GM12873 (cell line): ENCODE results near the gene MORN1.

ENCODE experiments used
- TF ChIP-seq, protein P1 (sequence below): IDR thresholded peaks from 2 replicates; pipeline ENCODE4 v1.5.1; 2012; ENCODE audit warnings: low read depth, mild to moderate bottlenecking, moderate library complexity, low read length, control low read depth; ENCODE audit not compliant: insufficient read depth; ENCODE audit errors: missing control alignments

The MORN1 gene

DNA sequence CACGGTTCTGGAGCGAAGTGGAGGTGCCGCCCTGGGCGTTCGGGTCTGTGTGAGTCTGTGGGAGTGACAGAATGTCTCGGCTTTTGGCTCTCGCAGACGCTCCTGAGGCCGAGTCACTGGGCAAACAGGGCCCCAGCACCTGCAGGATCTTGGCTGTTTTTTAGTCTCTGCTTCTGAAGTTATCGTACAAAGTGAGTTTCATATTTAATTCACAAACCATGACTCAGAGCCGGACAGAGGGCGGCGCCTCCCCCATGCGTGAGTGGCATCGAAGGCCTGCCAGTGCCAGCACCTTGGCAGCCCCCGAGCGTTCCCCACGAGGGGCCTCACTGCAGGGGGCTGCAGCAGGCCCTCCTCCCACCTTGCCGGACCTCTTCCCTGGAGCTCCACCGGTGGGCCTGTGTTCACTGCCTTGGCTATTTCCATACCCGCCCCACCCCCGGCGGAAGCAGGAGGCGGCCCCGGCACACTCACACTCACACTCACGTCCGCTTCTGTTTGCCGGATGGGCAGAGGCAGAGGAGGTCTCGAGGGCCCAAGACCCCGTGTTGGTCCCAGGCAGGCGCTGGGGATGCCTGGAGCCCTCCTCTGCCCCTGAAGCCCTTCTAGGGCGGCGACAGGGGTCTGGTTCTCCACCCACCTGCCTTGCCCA is 56.3 kb downstream of the MORN1 start:
- TF ChIP-seq, protein P1, sequence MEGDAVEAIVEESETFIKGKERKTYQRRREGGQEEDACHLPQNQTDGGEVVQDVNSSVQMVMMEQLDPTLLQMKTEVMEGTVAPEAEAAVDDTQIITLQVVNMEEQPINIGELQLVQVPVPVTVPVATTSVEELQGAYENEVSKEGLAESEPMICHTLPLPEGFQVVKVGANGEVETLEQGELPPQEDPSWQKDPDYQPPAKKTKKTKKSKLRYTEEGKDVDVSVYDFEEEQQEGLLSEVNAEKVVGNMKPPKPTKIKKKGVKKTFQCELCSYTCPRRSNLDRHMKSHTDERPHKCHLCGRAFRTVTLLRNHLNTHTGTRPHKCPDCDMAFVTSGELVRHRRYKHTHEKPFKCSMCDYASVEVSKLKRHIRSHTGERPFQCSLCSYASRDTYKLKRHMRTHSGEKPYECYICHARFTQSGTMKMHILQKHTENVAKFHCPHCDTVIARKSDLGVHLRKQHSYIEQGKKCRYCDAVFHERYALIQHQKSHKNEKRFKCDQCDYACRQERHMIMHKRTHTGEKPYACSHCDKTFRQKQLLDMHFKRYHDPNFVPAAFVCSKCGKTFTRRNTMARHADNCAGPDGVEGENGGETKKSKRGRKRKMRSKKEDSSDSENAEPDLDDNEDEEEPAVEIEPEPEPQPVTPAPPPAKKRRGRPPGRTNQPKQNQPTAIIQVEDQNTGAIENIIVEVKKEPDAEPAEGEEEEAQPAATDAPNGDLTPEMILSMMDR, result no peak

DNA sequence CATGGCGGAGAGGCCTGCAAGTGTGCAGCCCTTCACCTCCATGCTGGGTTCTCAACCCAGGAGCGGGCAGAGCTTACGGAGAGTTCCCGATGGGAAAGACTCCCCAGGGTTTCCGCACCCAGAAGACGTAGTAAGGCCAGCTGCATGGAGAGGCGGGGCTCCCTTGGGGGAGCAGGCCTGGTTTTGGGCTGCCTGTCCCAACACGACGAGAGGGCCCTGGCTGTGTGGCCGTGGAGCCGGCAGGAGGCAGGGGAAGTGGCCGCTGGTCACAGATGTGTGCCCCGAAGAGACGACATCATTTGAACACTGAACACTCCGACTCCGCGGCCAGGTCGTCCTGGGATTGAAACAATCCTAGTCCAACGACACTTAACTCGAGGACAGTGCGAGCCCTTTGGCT is 57.0 kb downstream of the MORN1 start:
- TF ChIP-seq, protein P1, result no peak

DNA sequence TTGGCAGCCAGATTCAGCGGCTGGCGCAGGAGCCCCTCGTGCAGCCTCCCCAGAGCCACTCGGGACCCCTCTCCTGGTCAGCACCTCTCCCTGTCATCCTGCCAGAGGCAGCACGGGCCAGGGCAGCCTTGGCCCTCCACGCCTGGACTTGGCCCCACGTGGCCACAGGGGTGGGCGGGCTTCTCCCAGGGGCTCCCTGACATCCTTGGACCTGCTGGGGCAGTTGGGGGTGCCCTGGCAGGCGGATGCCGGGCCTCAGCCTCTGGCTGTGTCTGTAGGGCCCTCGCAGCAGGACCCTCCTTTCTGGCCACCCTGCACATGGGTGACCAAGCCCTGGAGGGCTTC is 60.2 kb downstream of the MORN1 start:
- TF ChIP-seq, protein P1, result no peak

DNA sequence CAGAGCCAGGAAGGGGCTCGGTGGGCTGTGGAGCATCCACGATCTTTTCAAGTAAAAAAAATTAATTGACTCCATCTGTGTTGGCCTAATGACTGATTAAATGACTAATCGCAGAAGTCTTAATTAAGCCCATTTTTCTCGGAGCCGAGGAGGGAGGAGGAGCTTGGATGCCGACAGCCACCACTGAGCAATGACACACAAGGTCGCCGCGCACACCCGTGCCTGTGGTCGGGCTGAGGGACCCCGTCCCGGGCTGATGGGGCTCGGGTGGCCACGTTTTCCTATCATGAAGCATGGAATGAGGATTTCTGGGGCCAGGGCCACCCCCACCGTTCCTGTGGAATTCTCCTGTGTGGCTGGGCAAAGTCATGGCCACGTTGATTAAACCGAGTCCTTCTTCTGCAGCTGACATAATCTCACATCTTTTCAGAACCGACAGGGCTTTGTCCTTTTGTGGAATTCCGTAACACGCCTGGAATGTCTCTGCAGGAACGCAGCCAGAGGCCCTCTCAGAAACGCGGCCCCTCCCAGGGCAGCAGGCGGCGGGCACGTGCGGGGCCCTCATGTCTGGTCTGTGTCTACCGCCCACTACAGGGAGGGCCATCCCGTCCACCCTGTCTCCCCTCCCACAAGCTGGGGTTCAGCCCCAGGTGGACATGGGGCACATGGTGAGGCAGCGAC is 60.7 kb downstream of the MORN1 start:
- TF ChIP-seq, protein P1, result no peak

DNA sequence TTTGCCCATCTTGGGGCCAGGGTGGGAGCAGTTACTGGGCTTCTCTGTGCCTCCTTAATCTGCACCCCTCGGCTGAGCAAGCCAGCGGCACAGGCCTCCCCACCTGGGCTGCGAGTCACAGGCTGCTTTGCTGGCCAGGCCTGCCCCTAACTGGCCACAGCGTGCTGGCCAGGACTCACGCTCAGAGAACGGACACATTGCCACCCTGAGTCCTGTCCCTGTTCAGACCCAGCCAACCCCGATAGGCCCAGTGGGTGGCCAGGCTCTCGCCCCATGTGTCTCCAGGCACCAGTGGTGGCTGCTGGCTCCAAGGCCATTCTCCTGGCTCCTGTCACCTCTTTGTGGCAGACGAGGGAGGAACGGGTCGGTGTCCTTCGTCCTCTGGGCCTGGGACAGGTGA is 61.3 kb downstream of the MORN1 start:
- TF ChIP-seq, protein P1, result no peak

DNA sequence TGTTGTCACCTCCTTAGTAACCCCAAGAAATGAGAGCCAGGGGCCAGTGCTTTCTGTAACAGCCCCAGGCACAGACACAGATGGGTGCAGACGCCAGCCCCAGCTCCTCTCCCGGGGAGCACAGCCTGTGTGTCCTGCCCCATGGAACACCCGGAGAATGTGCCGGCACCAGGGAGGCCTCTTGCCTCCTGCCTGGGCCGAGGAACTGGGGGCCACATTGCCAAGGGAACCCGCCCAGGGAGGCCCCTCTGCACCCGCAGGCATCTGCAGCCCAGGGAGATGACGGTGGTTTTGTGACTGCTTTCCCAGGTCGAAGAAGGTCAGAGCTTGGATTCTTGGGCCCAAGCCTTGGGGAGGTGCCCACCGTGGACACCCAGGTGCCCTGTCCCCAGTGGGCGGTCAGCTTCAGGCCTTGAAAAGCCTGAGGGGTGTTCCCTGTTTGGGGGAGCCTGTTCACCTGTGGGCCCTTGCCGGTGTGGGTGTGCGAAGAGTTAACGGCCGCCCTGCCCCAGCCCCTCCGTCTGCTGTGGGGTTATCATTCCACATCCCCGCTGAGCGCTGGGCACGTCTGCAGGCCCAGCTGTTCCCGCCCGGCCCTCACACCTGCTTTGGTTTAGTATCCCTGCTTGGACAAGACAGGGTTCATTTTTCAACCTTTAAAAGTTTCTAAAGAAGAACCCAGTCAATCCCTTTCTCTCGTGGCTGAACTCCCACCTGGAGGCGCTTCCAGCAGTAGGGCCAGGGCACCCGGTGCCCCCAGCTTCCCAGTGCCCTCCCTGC is 62.5 kb downstream of the MORN1 start:
- TF ChIP-seq, protein P1, result no peak

DNA sequence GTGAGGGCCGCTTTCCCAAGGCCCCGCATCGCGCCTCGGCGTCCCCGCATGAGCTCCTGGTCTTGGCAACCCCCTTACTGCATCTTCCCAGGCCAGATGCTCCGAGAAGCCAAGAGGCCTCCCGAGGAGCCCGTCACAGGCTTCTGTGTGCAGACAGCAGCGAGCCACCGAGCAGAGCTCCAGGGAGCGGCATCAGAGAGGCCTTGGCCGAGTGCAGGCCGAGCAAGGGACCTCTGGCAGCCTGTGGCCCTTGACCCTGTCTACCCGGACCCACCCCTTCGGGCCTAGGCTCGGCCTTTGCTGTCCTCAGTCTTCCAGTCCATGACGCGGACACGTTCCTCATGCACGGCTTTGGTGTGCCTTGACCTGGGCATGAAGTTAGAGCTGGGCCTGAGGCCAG is 63.5 kb downstream of the MORN1 start:
- TF ChIP-seq, protein P1, result no peak
